Naive thymus-derived CD4-positive, alpha-beta T cell (primary cell): ENCODE data around the gene CSTPP1. TPM values are rescaled to one million over a fixed set of nuclear protein-coding genes. Genes with fewer than 3 reads are reported as not detected.

Experiments
- ATAC-seq: fragments of 150-1000 bp; cut with Tn5 transposase; 2 replicates; pipeline ENCODE4 v1.10.0; 2021; ENCODE audit warnings: mild to moderate bottlenecking, moderate library complexity
- CTCF ChIA-PET: fragments of 350-600 bp; sonication (Branson Sonifier 250); formaldehyde crosslinking; loops from one replicate; lab custom pipeline; 2021; ENCODE audit warnings: antibody characterized with exemption; lab: Charles Lee
- POLR2A ChIA-PET: fragments of 350-600 bp; sonication (Branson Sonifier 250); formaldehyde crosslinking; loops from one replicate; lab custom pipeline; 2021; ENCODE audit warnings: antibody characterized with exemption, inconsistent platforms; lab: Charles Lee
- DNase-seq, 9 donors: peaks; one replicate each; pipeline versions ENCODE4 v3.0.0 to v3.0.0-alpha.2; 2020 to 2022; ENCODE audit warnings: mixed read lengths in 1 of 9
- H3K27ac ChIP-seq: one replicate; pipeline ENCODE4 v1.7.0; 2013; ENCODE audit warnings: mild to moderate bottlenecking, low read depth, low read length, moderate library complexity
- H3K27me3 ChIP-seq, 2 donors: one replicate each; pipeline ENCODE4 v1.7.0; 2013; ENCODE audit warnings: low read length in 2 of 2, mild to moderate bottlenecking in 2 of 2, moderate library complexity in 2 of 2; ENCODE audit not compliant: control insufficient read depth in 2 of 2, insufficient read depth in 2 of 2
- H3K36me3 ChIP-seq, 3 experiments: 1 replicate in 2 of 3; 2 replicates in 1 of 3; pipeline ENCODE4 v1.7.0; 2013; ENCODE audit warnings: low read length in 3 of 3, mild to moderate bottlenecking in 3 of 3, moderate library complexity in 1 of 3; ENCODE audit not compliant: insufficient read depth in 3 of 3, control insufficient read depth in 2 of 3
- H3K4me1 ChIP-seq, 2 donors: one replicate each; pipeline ENCODE4 v1.7.0; 2013; ENCODE audit warnings: low read length in 2 of 2, mild to moderate bottlenecking in 2 of 2, moderate library complexity in 1 of 2; ENCODE audit not compliant: control insufficient read depth in 2 of 2, insufficient read depth in 2 of 2
- H3K4me3 ChIP-seq: 2 replicates; pipeline ENCODE4 v1.7.0; 2013; ENCODE audit warnings: mild to moderate bottlenecking, low read length
- H3K9me3 ChIP-seq, 3 experiments: 1 replicate in 2 of 3; 2 replicates in 1 of 3; pipeline ENCODE4 v1.7.0; 2013; ENCODE audit warnings: low read length in 3 of 3; ENCODE audit not compliant: control insufficient read depth in 2 of 3
- H3K27ac Mint-ChIP-seq, 9 donors: one replicate each; pipeline ENCODE4 v1.8.0; 2020 to 2022; ENCODE audit warnings: mixed read lengths in 9 of 9, mild to moderate bottlenecking in 8 of 9, moderate library complexity in 5 of 9, inconsistent platforms in 2 of 9
- H3K27me3 Mint-ChIP-seq, 5 donors: one replicate each; pipeline ENCODE4 v1.8.0; 2021 to 2022; ENCODE audit warnings: mixed read lengths in 5 of 5, mild to moderate bottlenecking in 1 of 5
- H3K36me3 Mint-ChIP-seq, 5 donors: one replicate each; pipeline ENCODE4 v1.8.0; 2020 to 2022; ENCODE audit warnings: mixed read lengths in 5 of 5, mild to moderate bottlenecking in 3 of 5, inconsistent platforms in 1 of 5
- H3K4me1 Mint-ChIP-seq, 7 donors: one replicate each; pipeline ENCODE4 v1.8.0; 2020 to 2022; ENCODE audit warnings: mixed read lengths in 7 of 7, mild to moderate bottlenecking in 3 of 7, inconsistent platforms in 1 of 7
- H3K4me3 Mint-ChIP-seq, 10 donors: one replicate each; pipeline ENCODE4 v1.8.0; 2020 to 2022; ENCODE audit warnings: mild to moderate bottlenecking in 10 of 10, mixed read lengths in 10 of 10, moderate library complexity in 6 of 10, inconsistent platforms in 2 of 10
- H3K9me3 Mint-ChIP-seq, 11 donors: one replicate each; pipeline ENCODE4 v1.8.0; 2020 to 2022; ENCODE audit warnings: mixed read lengths in 11 of 11, mild to moderate bottlenecking in 4 of 11, inconsistent platforms in 1 of 11, moderate library complexity in 1 of 11
- intact Hi-C, 2 donors: fragments of 100-400 bp; cut with micrococcal nuclease; formaldehyde crosslinking; loops; one replicate each; pipeline ENCODE4 v1.15.1; 2023
- polyA plus RNA-seq, 2 donors: library from polyadenylated mRNA; unstranded; fragments of 300-500 nt; fragmentation: Illumina TruSeq; gene quantifications; one replicate each; pipeline ENCODE4 v1.2.3, GENCODE V29; 2021
- total RNA-seq, 6 experiments: library from RNA in 5 of 6; stranded (reverse) in 5 of 6; gene quantifications; 1 replicate in 5 of 6; 2 replicates in 1 of 6; pipeline ENCODE4 v1.2.3 and lab custom pipeline; 2021 to 2026

The CSTPP1 gene
- total and polyA plus RNA-seq, 7 experiments from 2014 or later = 9.3 to 18.6 (median 16.1) TPM

DNA sequence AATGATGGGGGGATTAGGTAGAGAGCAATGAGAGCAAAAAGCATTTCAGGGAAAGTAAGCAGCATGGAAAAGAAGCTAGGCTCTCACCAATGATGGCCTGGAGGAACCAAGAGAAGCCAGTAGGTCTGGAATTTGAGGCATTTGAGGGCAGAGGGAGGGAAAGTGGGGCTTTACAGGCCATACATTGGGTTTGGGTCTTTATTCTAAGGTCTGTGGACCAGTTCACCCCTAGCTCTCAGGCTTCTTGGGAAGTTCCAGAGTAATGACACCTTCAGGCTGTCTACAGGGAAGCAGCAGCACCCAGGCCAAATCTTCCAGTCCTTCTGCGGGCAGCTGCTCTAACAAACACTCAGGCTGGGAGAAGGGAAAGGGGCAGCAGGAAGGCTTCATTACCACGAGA is 210.7 kb downstream of the CSTPP1 start:
- ATAC-seq (no peak), DNase-seq (no peak)
- Histone ChIP-seq H3K27ac (no peak overlapping the region), H3K27me3 (no peaks in the 10 kb centered on the region), H3K4me1 (peaks cover 0 to 1% of the 10 kb centered on the region in 2 donors), H3K4me3 (no peak overlapping the region), H3K9me3 (no peaks in the 10 kb centered on the region), H3K36me3 (no peaks in the 10 kb centered on the region)
- CTCF ChIA-PET = interaction anchor here (0.7 to 1.4 kb wide), 4 partner anchors 15 to 274 kb away, joined by 3 to 5 read pairs (median 3); no protein-coding TSS in a partner anchor
- no peaks in the 10 kb centered on the region for H3K9me3 Mint-ChIP-seq
- no peak overlapping the region for H3K4me3 Mint-ChIP-seq
- H3K36me3 Mint-ChIP-seq = peaks cover 0 to 10% (median 0%) of the 10 kb centered on the region in 5 donors
- POLR2A ChIA-PET = no interaction called here
- H3K27me3 Mint-ChIP-seq = no peaks in the 10 kb centered on the region
- intact Hi-C loops = no loop called here
- peaks cover 0 to 6% (median under 1%) of the 10 kb centered on the region in 7 donors for H3K4me1 Mint-ChIP-seq
- H3K27ac Mint-ChIP-seq = peak overlapping the region in 1 of 9 donors; percentile 7

DNA sequence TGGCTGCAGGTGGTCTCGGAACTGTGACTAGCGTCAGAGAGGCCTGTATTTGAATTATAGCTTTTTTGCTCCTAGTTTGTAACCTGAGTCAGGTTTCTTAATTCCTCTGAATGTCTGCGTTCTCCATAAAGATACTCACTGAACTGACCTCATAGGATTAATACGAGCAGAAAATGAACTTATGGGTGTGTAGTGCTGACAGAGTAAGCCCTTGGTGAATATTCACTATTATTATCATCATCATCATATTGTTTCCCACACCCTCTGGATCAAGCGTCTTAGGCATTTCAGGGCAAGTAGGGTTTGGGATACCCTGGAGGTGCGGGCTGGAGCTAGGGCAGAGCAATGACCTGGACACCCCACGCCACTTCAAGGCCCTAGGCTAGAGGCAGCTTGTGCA is 211.1 kb downstream of the CSTPP1 start:
- H3K4me1 Mint-ChIP-seq = peaks cover 0 to 11% (median 5%) of the 10 kb centered on the region in 7 donors
- CTCF ChIA-PET = interaction anchor here (0.9 kb wide), 1 partner anchor 16 kb away, joined by 3 read pairs; no protein-coding TSS in a partner anchor
- Histone ChIP-seq H3K9me3 (no peaks in the 10 kb centered on the region), H3K36me3 (no peaks in the 10 kb centered on the region), H3K27me3 (no peaks in the 10 kb centered on the region), H3K4me3 (no peak overlapping the region), H3K4me1 (peaks cover 0 to 5% of the 10 kb centered on the region in 2 donors), H3K27ac (no peak overlapping the region)
- intact Hi-C loops = no loop called here
- H3K4me3 Mint-ChIP-seq = no peak overlapping the region
- H3K9me3 Mint-ChIP-seq = no peaks in the 10 kb centered on the region
- POLR2A ChIA-PET = no interaction called here
- peaks cover 0 to 5% (median 0%) of the 10 kb centered on the region in 5 donors for H3K36me3 Mint-ChIP-seq
- H3K27me3 Mint-ChIP-seq = no peaks in the 10 kb centered on the region
- no peak overlapping the region for H3K27ac Mint-ChIP-seq
- no peak for DNase-seq
- no peak for ATAC-seq

DNA sequence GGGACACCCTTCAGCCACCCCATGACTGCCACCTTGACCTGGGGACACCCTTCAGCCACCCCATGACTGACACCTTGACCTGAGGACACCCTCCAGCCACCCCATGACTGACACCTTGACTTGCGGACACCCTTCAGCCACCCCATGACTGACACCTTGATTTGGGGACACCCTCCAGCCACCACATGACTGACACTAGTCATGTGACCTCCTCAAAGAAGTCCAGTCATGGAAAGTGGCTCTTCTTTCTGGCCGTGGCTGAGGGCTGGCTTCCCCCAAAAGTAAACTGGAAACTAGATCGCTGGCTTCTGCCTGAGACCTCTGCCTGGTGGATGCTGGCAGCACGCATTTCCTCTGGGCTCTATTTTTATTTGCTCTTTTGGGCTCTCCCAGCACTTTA is 211.7 kb downstream of the CSTPP1 start:
- no peak for ATAC-seq

GRCh38 chr11:47148903-47149531 is 212.5 kb downstream of the CSTPP1 start:
- Histone ChIP-seq H3K4me1 (peaks cover 6 to 19% of the 10 kb centered on the region in 2 donors), H3K36me3 (no peaks in the 10 kb centered on the region), H3K27ac (no peak overlapping the region), H3K4me3 (no peak overlapping the region), H3K27me3 (no peaks in the 10 kb centered on the region), H3K9me3 (no peaks in the 10 kb centered on the region)
- ATAC-seq (no peak), DNase-seq (no peak)
- POLR2A ChIA-PET = no interaction called here
- H3K4me3 Mint-ChIP-seq = no peak overlapping the region
- intact Hi-C loops = no loop called here
- no peak overlapping the region for H3K27ac Mint-ChIP-seq
- no peaks in the 10 kb centered on the region for H3K9me3 Mint-ChIP-seq
- CTCF ChIA-PET = no interaction called here
- peaks cover 0 to 5% (median 0%) of the 10 kb centered on the region in 5 donors for H3K36me3 Mint-ChIP-seq
- H3K4me1 Mint-ChIP-seq = peaks cover 8 to 24% (median 15%) of the 10 kb centered on the region in 7 donors
- no peaks in the 10 kb centered on the region for H3K27me3 Mint-ChIP-seq

More for the DNA sequence above, 211.7 kb downstream of the CSTPP1 start:
- Mint-ChIP-seq H3K9me3 (no peaks in the 10 kb centered on the region), H3K27ac (peak overlapping the region in 1 of 9 donors; percentile 63), H3K27me3 (no peaks in the 10 kb centered on the region), H3K4me3 (no peak overlapping the region), H3K4me1 (peaks cover 4 to 17% (median 9%) of the 10 kb centered on the region in 7 donors), H3K36me3 (peaks cover 0 to 5% (median 0%) of the 10 kb centered on the region in 5 donors)
- CTCF ChIA-PET = no interaction called here
- intact Hi-C loops = no loop called here
- H3K36me3 ChIP-seq = no peaks in the 10 kb centered on the region
- H3K4me3 ChIP-seq = no peak overlapping the region
- H3K4me1 ChIP-seq = peaks cover 2 to 11% of the 10 kb centered on the region in 2 donors
- POLR2A ChIA-PET = no interaction called here
- H3K27ac ChIP-seq = no peak overlapping the region
- no peaks in the 10 kb centered on the region for H3K27me3 ChIP-seq
- H3K9me3 ChIP-seq = no peaks in the 10 kb centered on the region
- no peak for DNase-seq

GRCh38 chr11:47149782-47150181 is 213.2 kb downstream of the CSTPP1 start:
- DNase-seq (no peak), ATAC-seq (no peak)
- ChIA-PET POLR2A (no interaction called here), CTCF (interaction anchor here (0.6 kb wide), 1 partner anchor 259 kb away, joined by 3 read pairs; no protein-coding TSS in a partner anchor)
- intact Hi-C loops = no loop called here
- no peak overlapping the region for H3K4me3 Mint-ChIP-seq
- no peaks in the 10 kb centered on the region for H3K27me3 ChIP-seq
- peaks cover 14 to 26% of the 10 kb centered on the region in 2 donors for H3K4me1 ChIP-seq
- peaks cover 14 to 32% (median 23%) of the 10 kb centered on the region in 7 donors for H3K4me1 Mint-ChIP-seq
- H3K27me3 Mint-ChIP-seq = no peaks in the 10 kb centered on the region
- H3K9me3 Mint-ChIP-seq = no peaks in the 10 kb centered on the region
- peaks cover 0 to 5% (median 0%) of the 10 kb centered on the region in 5 donors for H3K36me3 Mint-ChIP-seq
- no peak overlapping the region for H3K27ac ChIP-seq
- H3K27ac Mint-ChIP-seq = peak overlapping the region in 4 of 9 donors; percentile 26 to 86 (median 56)
- H3K36me3 ChIP-seq = no peaks in the 10 kb centered on the region
- no peak overlapping the region for H3K4me3 ChIP-seq
- no peaks in the 10 kb centered on the region for H3K9me3 ChIP-seq

DNA sequence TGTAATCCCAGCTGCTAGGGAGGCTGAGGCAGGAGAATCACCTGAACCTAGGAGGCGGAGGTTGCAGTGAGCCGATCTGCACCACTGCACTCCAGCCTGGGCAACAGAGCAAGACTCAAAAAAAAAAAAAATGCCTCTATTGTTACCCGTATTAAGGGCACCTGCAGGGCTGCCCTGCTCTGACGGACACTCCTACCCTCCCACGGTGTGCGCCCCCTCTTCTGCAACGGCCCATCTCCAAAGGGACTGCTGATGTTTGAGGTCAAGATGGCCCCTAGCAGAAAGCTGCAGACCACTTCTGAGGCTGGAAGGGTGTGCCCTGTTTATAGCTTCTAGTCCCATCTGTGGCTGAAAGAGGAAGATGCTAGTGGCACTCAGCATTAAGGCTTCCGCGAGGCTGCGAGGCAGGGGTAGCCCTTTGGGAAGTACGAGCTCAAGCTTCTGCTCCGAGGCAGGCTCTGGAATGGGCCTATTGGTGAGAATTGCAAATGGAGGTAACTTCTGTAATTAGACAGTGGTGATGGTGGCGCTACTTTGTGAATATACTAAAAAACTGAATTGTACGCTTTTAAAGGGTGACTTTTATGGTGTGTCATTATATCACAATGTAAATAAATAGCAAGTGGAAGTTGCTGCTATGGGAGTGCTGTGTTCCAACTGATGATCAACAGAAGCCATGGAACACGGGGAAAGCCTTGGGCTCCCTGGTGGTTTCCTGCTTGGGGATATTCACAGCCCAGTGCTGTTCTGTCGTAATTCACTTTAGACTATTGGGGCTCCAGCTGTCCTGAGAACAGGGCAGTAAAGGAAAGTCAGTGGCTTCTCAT is 215.8 kb downstream of the CSTPP1 start:
- DNase-seq (no peak), ATAC-seq (no peak)
- Histone ChIP-seq H3K4me3 (no peak overlapping the region), H3K9me3 (no peaks in the 10 kb centered on the region), H3K36me3 (no peaks in the 10 kb centered on the region), H3K4me1 (peaks cover 25 to 40% of the 10 kb centered on the region in 2 donors), H3K27ac (no peak overlapping the region), H3K27me3 (no peaks in the 10 kb centered on the region)
- CTCF ChIA-PET = interaction anchor here (0.6 to 4.1 kb wide), 14 partner anchors 8 to 541 kb away, joined by 3 to 34 read pairs (median 5); partner anchors contain the start of gene CSTPP1
- Mint-ChIP-seq H3K27me3 (no peaks in the 10 kb centered on the region), H3K27ac (peak overlapping the region in 8 of 9 donors; percentile 39 to 97 (median 88)), H3K36me3 (peaks cover 0 to 5% (median 0%) of the 10 kb centered on the region in 5 donors), H3K4me1 (peaks cover 23 to 50% (median 36%) of the 10 kb centered on the region in 7 donors), H3K4me3 (peak overlapping the region in 1 of 10 donors; percentile 81), H3K9me3 (no peaks in the 10 kb centered on the region)
- POLR2A ChIA-PET = interaction anchor here (0.8 to 1.5 kb wide), 5 partner anchors 11 to 235 kb away, joined by 3 to 7 read pairs (median 5); partner anchors contain the start of genes CSTPP1 and DDB2
- intact Hi-C loops = no loop called here
